GM10248 (cell line): Measurements from ENCODE around the gene PDK2.

ENCODE experiments used
- CTCF ChIA-PET: fragments of 300-600 bp; sonication (Branson Sonifier 250); formaldehyde crosslinking; extraction: SDS; loops from one replicate; lab custom pipeline; 2021; ENCODE audit warnings: antibody characterized with exemption; lab: Yijun Ruan, JAX
- POLR2A ChIA-PET: fragments of 350-650 bp; sonication (Branson Sonifier 250); formaldehyde crosslinking; extraction: SDS; loops from one replicate; lab custom pipeline; 2020; ENCODE audit warnings: antibody characterized with exemption; lab: Yijun Ruan, JAX
- DNase-seq: peaks from one replicate; pipeline ENCODE4 v3.0.0; 2012; ENCODE audit errors: extremely low spot score
- TF ChIP-seq, protein P1 (sequence below): IDR thresholded peaks from 2 replicates; pipeline ENCODE4 v1.5.1; 2012; ENCODE audit warnings: mild to moderate bottlenecking, low read depth; ENCODE audit errors: extremely low read depth, missing control alignments, control extremely low read depth

PDK2 gene

GRCh38 chr17:50090971-50091917, 3.9 kb upstream of the PDK2 start:
- POLR2A ChIA-PET: no interaction called here
- TF ChIP-seq, protein P1, sequence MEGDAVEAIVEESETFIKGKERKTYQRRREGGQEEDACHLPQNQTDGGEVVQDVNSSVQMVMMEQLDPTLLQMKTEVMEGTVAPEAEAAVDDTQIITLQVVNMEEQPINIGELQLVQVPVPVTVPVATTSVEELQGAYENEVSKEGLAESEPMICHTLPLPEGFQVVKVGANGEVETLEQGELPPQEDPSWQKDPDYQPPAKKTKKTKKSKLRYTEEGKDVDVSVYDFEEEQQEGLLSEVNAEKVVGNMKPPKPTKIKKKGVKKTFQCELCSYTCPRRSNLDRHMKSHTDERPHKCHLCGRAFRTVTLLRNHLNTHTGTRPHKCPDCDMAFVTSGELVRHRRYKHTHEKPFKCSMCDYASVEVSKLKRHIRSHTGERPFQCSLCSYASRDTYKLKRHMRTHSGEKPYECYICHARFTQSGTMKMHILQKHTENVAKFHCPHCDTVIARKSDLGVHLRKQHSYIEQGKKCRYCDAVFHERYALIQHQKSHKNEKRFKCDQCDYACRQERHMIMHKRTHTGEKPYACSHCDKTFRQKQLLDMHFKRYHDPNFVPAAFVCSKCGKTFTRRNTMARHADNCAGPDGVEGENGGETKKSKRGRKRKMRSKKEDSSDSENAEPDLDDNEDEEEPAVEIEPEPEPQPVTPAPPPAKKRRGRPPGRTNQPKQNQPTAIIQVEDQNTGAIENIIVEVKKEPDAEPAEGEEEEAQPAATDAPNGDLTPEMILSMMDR: no peak
- CTCF ChIA-PET: interaction anchor here (1.0 to 15.6 kb wide), 8 partner anchors 24 to 93 kb away, joined by 3 to 246 read pairs (median 21); partner anchors contain the start of gene ITGA3
- no peak for DNase-seq

GRCh38 chr17:50091918-50092285, 3.2 kb upstream of the PDK2 start:
- POLR2A ChIA-PET: no interaction called here
- TF ChIP-seq, protein P1: no peak
- CTCF ChIA-PET: interaction anchor here (1.0 to 15.6 kb wide), 11 partner anchors 23 to 205 kb away, joined by 3 to 246 read pairs (median 18); partner anchors contain the start of gene ITGA3
- no peak for DNase-seq

GRCh38 chr17:50093246-50093645, 1.9 kb upstream of the PDK2 start:
- ChIA-PET CTCF (interaction anchor here (1.1 to 15.6 kb wide), 24 partner anchors 11 to 536 kb away, joined by 4 to 246 read pairs (median 14); partner anchors contain the start of genes COL1A1, ITGA3, SAMD14 and TMEM92), POLR2A (no interaction called here)
- no peak for DNase-seq
- TF ChIP-seq, protein P1: no peak

DNA sequence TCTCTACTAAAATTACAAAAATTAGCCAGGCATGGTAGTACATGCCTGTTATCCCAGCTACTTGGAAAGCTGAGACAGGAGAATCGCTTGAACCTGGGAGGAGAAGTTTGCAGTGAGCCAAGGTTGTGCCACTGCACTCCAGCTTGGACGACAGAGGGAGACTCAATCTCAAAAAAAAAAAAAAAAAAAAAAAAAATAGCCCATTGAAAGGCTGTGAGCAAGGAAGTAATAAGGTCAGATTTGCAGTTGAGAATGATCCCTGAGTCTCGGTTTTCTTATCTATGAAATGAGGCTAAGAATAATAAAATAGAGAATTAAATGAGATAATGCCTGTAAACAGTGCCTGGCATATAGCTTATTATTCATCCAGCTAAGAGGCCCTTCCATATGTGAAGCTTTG, 1.3 kb upstream of the PDK2 start:
- TF ChIP-seq, protein P1: no peak
- ChIA-PET POLR2A (no interaction called here), CTCF (interaction anchor here (0.6 to 15.6 kb wide), 63 partner anchors 9 to 637 kb away, joined by 3 to 246 read pairs (median 5); partner anchors contain the start of genes COL1A1, DLX3, ITGA3 and SAMD14)
- DNase-seq: no peak

DNA sequence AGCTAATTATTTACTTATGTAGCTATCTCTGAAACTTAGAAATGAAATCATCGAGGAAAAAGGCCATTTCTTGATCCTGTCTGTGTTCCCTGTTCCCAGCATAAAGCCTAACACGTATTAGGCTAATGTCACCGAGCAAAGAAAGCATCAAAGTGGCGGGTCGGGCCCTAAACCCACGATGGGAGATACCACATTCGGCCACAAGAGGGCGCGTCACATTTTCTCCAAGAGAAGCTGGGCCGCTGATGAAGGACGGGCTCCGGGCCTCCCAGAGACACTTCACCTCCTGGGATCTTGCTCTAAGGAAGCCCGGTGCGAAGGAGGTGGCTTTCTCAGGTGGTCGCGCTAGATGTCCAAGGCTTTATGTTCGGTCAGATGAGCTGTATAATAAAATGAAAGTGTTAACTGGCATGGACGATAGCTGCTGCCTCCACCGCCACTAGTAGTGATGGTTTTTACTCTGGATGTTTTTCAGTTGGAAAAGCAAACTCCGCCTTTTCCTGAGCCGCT, 853 bp upstream of the PDK2 start:
- DNase-seq: peak; percentile 83
- TF ChIP-seq, protein P1: peak; percentile 84
- ChIA-PET POLR2A (no interaction called here), CTCF (interaction anchor here (0.6 to 15.6 kb wide), 69 partner anchors 9 to 637 kb away, joined by 3 to 246 read pairs (median 5); partner anchors contain the start of genes COL1A1, DLX3, ITGA3 and SAMD14)

DNA sequence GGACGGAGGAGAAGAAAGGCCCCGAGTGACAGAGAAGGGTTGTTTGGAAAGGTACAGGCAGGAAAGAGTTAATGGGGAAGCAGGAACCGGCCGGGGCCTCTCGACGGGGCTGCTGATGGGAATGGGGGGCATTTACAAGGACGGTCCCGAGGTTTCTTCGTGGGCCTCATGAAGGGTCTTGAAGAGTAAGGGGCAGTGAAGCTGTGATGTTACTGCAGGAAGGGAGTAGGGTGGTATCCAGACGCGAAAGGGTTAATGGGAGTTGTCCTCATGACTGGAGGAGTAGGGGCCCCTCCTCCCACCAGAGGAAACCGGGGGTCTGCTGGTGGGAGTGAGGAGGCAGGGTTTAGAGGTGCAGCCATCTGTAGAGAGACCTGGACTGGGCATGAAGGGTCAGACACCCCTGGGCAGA, 481 bp downstream of the PDK2 start:
- CTCF ChIA-PET: interaction anchor here (1.3 to 15.6 kb wide), 4 partner anchors 8 to 67 kb away, joined by 3 to 246 read pairs (median 40); no protein-coding TSS in a partner anchor
- TF ChIP-seq, protein P1: no peak
- POLR2A ChIA-PET: no interaction called here
- no peak for DNase-seq
